ENCODE results near the gene CTSW. TPM values are rescaled to one million over a fixed set of nuclear protein-coding genes. Genes with fewer than 3 reads are reported as not detected.

Gene CTSW
- polyA plus RNA-seq, 1 of the 3 experiments (the other 2 are of a cell fraction): 0.49 TPM

DNA sequence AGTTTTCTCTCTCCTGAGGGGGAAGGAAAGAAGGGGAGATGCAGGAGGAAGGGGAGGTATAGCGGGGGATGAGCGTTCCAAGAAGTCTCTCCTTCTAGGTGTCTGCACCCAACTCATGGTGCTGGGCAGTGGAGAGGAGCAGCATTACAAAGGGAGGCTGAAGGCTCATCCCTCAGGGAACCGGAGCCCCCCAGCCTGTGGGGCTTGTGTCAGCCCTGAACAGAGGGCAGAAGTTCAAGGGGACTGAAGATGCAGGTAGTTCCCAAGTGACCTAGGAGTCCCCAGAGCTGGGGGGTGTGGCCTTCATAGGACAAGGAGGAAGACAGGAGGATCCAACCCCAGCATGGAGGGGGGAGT is 37.4 kb downstream of the CTSW start:
- Histone ChIP-seq H3K4me3 (ENCODE audit: low read depth in 2 of 2, low read length in 1 of 2) (peak overlapping the region in 1 of 2 experiments; percentile 90; a peak in 3 of 4 replicates), H3K9me2 (no peaks in the 10 kb centered on the region), H3K27ac (ENCODE audit: low read depth in 2 of 2, low read length in 1 of 2) (peak overlapping the region in 1 of 2 experiments; percentile 97; a peak in 2 of 4 replicates), H2AFZ (ENCODE audit: low read depth) (no peak overlapping the region), H3K4me1 (ENCODE audit: control insufficient read depth in 1 of 2, insufficient read depth in 2 of 2, low read depth in 1 of 2, low read length in 1 of 2) (peaks cover 32 to 58% of the 10 kb centered on the region in 2 experiments; a peak in 3 of 4 replicates), H3K27me3 (ENCODE audit: insufficient read depth) (no peaks in the 10 kb centered on the region), H3K36me3 (replicated peaks in 1 of 2; ENCODE audit: control insufficient read depth in 1 of 2, insufficient read depth in 2 of 2, low read length in 1 of 2) (peaks cover 6 to 7% of the 10 kb centered on the region in 2 experiments), H3K4me2 (peak overlapping the region; percentile 96), H3K79me2 (ENCODE audit: insufficient read depth) (peaks cover 82% of the 10 kb centered on the region), H3K9me3 (no peaks in the 10 kb centered on the region), H3K9ac (peak overlapping the region; percentile 99; the same call in 1 of the 2 replicates), H3F3A (replicated peaks; ENCODE audit: insufficient read depth) (peaks cover 20% of the 10 kb centered on the region), H4K20me1 (ENCODE audit: insufficient read depth) (0 out of 2 replicates have a peak, but pooled peaks cover 4% of the 10 kb centered on the region)
- DNase-seq: no peak
- POLR2A ChIA-PET: interaction anchor here (1.3 kb wide), 1 partner anchor 21 kb away, joined by 3 read pairs; no protein-coding TSS in a partner anchor
- WGBS (ENCODE audit: low lambda C conversion rate): 88% methylated on average over 3 of the region's 3 CpGs
- CTCF ChIA-PET: interaction anchor here (1.5 to 3.3 kb wide), 3 partner anchors 27 to 51 kb away, joined by 3 to 24 read pairs (median 9); partner anchors contain the start of gene CCDC85B
- TF ChIP-seq MXI1 (IDR thresholded peaks at IDR 0.05; ENCODE audit: low read depth, low read length): no peak
- TF ChIP-seq JUND (IDR thresholded peaks at IDR 0.05): no peak
- TF ChIP-seq TCF12 (IDR thresholded peaks at IDR 0.05): no peak
- no peak for TF ChIP-seq SMC3 (IDR thresholded peaks at IDR 0.05; ENCODE audit: low read depth, low read length)
- TF ChIP-seq CHD2 (IDR thresholded peaks at IDR 0.05; ENCODE audit: low read length, partially characterized antibody): no peak

- CTCF ChIA-PET: interaction anchor here (1.0 to 3.3 kb wide), 4 partner anchors 19 to 33 kb away, joined by 3 to 24 read pairs (median 8); partner anchors contain the start of genes CCDC85B and FIBP
- H3K36me3 ChIP-seq (replicated peaks in 1 of 2; ENCODE audit: control insufficient read depth in 1 of 2, insufficient read depth in 2 of 2, low read length in 1 of 2): peaks cover 11 to 12% of the 10 kb centered on the region in 2 experiments
These were observed 38.0 kb downstream of the CTSW start for GRCh38 chr11:65917434-65918210.

More at GRCh38 chr11:65917434-65918210, 38.0 kb downstream of the CTSW start:
- no peak for DNase-seq
- Histone ChIP-seq H3K9me3 (no peaks in the 10 kb centered on the region), H3K4me3 (ENCODE audit: low read depth in 2 of 2, low read length in 1 of 2) (peak overlapping the region; percentile 86 to 90), H3K9ac (peak overlapping the region; percentile 99), H3K4me2 (peak overlapping the region; percentile 96), H3K4me1 (ENCODE audit: control insufficient read depth in 1 of 2, insufficient read depth in 2 of 2, low read depth in 1 of 2, low read length in 1 of 2) (peaks cover 32 to 53% of the 10 kb centered on the region in 2 experiments; a peak in 3 of 4 replicates), H3K27ac (ENCODE audit: low read depth in 2 of 2, low read length in 1 of 2) (peak overlapping the region in 1 of 2 experiments; percentile 97), H3K79me2 (ENCODE audit: insufficient read depth) (peaks cover 80% of the 10 kb centered on the region), H3F3A (replicated peaks; ENCODE audit: insufficient read depth) (peaks cover 24% of the 10 kb centered on the region), H3K9me2 (no peaks in the 10 kb centered on the region), H4K20me1 (ENCODE audit: insufficient read depth) (0 out of 2 replicates have a peak, but pooled peaks cover 4% of the 10 kb centered on the region), H3K27me3 (ENCODE audit: insufficient read depth) (no peaks in the 10 kb centered on the region), H2AFZ (ENCODE audit: low read depth) (no peak overlapping the region)
- POLR2A ChIA-PET: interaction anchor here (0.6 to 1.5 kb wide), 4 partner anchors 17 to 33 kb away, joined by 3 to 4 read pairs (median 3); partner anchors contain the start of gene FOSL1
- TF ChIP-seq FOSL2 (IDR thresholded peaks at IDR 0.05; ENCODE audit: borderline replicate concordance, low read depth) (no peak), POLR2AphosphoS5 (IDR thresholded peaks at IDR 0.05; ENCODE audit: low read depth, low read length) (no peak), RXRA (IDR thresholded peaks at IDR 0.05; ENCODE audit: borderline replicate concordance, low read depth) (no peak), TAF1 (IDR thresholded peaks at IDR 0.05; ENCODE audit: borderline replicate concordance, low read depth, low read length) (no peak), ELF1 (IDR thresholded peaks at IDR 0.05) (no peak)
- TF ChIP-seq, protein P1, sequence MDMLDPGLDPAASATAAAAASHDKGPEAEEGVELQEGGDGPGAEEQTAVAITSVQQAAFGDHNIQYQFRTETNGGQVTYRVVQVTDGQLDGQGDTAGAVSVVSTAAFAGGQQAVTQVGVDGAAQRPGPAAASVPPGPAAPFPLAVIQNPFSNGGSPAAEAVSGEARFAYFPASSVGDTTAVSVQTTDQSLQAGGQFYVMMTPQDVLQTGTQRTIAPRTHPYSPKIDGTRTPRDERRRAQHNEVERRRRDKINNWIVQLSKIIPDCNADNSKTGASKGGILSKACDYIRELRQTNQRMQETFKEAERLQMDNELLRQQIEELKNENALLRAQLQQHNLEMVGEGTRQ (IDR thresholded peaks at IDR 0.05; ENCODE audit: borderline replicate concordance, low read depth, low read length): no peak
- WGBS (ENCODE audit: low lambda C conversion rate): 71% methylated on average over 4 of the region's 35 CpGs

Measured in SK-N-SH (cell line).